Nephron (organoid): ENCODE results near the gene TSC22D2.
"Not testable (repeated sequence)": the region's sequence is repeated elsewhere in the genome, so short reads cannot be mapped to it uniquely, and the experiment has no call there.

Source experiments
- H3K27ac Mint-ChIP-seq, 3 experiments: 2 replicates each; pipeline ENCODE4 v1.8.0; 2020; ENCODE audit warnings: mixed read lengths in 3 of 3, mild to moderate bottlenecking in 2 of 3, moderate library complexity in 1 of 3
- H3K27me3 Mint-ChIP-seq: 2 replicates; pipeline ENCODE4 v1.8.0; 2021; ENCODE audit warnings: low read depth, mild to moderate bottlenecking, moderate library complexity, mixed read lengths
- H3K36me3 Mint-ChIP-seq: 2 replicates; pipeline ENCODE4 v1.8.0; 2020; ENCODE audit warnings: low read depth, mixed read lengths
- H3K4me1 Mint-ChIP-seq: 2 replicates; pipeline ENCODE4 v1.8.0; 2020; ENCODE audit warnings: mixed read lengths
- H3K4me3 Mint-ChIP-seq, 3 experiments: 2 replicates each; pipeline ENCODE4 v1.8.0; 2020; ENCODE audit warnings: mild to moderate bottlenecking in 3 of 3, mixed read lengths in 3 of 3, moderate library complexity in 2 of 3
- H3K9me3 Mint-ChIP-seq: 2 replicates; pipeline ENCODE4 v1.8.0; 2020; ENCODE audit warnings: mixed read lengths
- TF ChIP-seq, protein P1 (sequence below), 3 experiments: fragments of 200-600 bp; sonication (generic); IDR thresholded peaks; one replicate each; pipeline ENCODE4 v1.5.0; 2021; ENCODE audit warnings: antibody characterized with exemption in 3 of 3; ENCODE audit not compliant: unreplicated experiment in 3 of 3

Gene TSC22D2

DNA sequence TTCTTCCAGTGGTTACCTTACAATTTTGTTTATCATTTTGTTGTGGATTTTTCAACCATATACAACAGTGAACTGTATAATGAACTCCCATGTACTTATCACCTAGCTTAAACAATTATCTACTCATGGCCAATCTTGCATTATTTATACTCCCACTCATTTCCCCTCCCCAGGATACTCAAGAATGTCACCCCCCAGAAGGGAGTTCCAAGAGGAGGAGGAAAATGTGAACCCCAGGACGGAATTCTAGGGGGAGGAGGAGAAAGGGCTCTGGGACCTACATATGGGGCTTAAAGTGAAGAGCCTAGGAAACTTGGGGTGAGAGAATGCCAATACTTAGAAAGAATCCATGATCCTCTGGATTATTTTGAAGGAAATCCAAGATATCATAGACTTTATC, 59.3 kb downstream of the TSC22D2 start:
- H3K36me3 Mint-ChIP-seq, result peaks cover 15% of the 10 kb centered on the region
- TF ChIP-seq, protein P1, sequence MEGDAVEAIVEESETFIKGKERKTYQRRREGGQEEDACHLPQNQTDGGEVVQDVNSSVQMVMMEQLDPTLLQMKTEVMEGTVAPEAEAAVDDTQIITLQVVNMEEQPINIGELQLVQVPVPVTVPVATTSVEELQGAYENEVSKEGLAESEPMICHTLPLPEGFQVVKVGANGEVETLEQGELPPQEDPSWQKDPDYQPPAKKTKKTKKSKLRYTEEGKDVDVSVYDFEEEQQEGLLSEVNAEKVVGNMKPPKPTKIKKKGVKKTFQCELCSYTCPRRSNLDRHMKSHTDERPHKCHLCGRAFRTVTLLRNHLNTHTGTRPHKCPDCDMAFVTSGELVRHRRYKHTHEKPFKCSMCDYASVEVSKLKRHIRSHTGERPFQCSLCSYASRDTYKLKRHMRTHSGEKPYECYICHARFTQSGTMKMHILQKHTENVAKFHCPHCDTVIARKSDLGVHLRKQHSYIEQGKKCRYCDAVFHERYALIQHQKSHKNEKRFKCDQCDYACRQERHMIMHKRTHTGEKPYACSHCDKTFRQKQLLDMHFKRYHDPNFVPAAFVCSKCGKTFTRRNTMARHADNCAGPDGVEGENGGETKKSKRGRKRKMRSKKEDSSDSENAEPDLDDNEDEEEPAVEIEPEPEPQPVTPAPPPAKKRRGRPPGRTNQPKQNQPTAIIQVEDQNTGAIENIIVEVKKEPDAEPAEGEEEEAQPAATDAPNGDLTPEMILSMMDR (IDR thresholded peaks at IDR 0.05; ENCODE audit: unreplicated experiment in 3 of 3), result no peak
- no peak overlapping the region for H3K27ac Mint-ChIP-seq
- no peak overlapping the region for H3K4me3 Mint-ChIP-seq
- H3K9me3 Mint-ChIP-seq, result no peaks in the 10 kb centered on the region
- peaks cover 7% of the 10 kb centered on the region for H3K4me1 Mint-ChIP-seq
- no peaks in the 10 kb centered on the region for H3K27me3 Mint-ChIP-seq

DNA sequence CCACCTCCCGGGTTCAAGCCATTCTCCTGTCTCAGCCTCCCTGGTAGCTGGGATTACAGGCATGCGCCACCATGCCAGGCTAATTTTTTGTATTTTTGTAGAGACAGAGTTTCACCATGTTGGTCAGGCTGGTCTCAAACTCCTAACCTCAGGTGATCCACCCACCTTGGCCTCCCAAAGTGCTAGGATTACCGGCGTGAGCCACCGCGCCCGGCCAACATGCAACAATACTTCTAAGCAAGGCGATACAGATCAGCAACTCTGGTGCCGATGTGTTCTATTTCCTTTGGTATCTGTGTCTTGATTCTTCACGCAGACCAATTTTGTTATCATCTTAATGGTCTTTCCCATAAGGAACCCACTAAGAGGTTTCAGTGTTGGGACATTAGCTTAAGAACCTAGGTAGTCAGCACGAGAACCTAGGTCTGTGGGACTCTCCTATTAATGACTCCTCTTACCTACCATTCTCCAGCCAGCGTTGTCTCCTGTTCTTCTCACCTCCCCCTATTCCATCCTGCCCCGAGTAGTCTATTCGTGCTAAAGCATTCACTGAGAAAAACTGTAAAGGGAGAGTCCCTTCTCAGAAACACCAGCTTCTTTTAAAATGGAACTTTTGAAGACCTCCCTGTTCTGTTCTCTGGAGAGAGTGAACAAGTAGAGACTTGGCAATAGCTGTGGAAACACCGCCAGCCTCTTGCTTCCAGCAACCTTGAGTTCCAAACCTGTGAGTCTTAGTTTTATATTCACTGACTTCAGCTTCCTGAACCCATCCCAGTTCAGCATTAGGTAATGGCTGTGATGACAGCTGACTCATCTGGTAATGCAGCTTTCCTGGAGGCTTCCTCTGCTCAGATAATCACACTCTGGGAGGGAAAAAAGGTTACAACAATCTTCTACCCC, 61.2 kb downstream of the TSC22D2 start:
- Mint-ChIP-seq H3K27me3 (no peaks in the 10 kb centered on the region), H3K4me3 (no peak overlapping the region), H3K36me3 (peaks cover 20% of the 10 kb centered on the region), H3K27ac (peak overlapping the region; percentile 1 to 68 (median 11)), H3K9me3 (peaks cover 3% of the 10 kb centered on the region), H3K4me1 (peaks cover 7% of the 10 kb centered on the region)
- TF ChIP-seq, protein P1 (IDR thresholded peaks at IDR 0.05; ENCODE audit: unreplicated experiment in 3 of 3), result no peak

DNA sequence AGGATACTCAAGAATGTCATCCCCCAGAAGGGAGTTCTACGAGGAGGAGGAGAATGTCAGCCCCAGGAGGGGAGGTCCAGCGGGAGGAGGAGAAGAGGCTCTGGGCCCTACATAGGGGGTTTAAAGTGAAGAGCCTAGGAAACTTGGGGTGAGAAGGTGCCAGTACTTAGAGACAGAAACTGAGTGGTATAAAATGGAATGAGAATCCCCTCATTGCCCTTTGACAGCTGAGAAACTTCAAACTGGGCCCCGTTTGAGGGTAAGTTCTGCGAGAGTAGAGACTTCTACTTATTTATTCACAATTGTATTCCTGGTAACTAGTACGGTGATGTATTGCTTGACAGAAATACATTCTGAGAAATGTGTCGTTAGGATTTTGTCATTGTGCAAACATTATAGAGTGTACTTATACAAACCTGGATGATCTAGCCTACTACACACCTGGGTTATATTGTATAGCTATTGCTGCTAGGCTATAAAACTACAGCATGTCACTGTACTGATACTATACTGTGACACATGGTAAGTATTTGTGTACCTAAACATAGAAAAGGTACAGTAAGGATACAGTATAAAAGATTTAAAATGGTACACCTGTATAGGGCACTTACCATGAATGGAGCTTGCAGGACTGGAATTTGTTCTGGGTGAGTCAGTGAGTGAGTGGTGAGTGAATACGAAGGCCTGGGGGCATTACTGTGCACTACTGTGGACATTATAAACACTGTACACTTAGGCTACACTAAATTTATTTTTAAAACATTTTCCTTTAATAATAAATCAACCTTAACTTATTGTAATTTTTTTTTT, 62.0 kb downstream of the TSC22D2 start:
- Mint-ChIP-seq H3K4me3 (no peak overlapping the region), H3K9me3 (peaks cover 4% of the 10 kb centered on the region)
- TF ChIP-seq, protein P1 (IDR thresholded peaks at IDR 0.05; ENCODE audit: unreplicated experiment in 3 of 3), result no peak

DNA sequence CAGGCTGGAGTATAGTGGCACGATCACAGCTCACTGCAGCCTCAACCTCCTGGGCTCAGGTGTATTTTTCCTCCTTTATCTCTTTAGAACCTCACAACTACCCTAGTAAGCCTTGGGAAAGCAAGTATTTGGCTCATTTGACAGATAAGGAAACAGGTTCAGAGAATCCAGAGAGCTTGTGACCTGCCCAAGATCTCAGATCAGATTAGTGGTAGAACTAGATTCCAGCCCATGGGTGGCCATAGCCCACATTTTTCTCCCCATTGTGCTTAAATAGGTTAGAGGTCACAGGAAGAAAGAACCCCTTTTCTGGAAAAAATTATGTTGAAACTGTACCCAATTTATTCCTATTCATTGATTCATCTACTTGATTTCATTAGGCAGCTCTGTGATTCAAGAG, 64.3 kb downstream of the TSC22D2 start:
- H3K4me1 Mint-ChIP-seq, result peaks cover 7% of the 10 kb centered on the region
- peaks cover 20% of the 10 kb centered on the region for H3K9me3 Mint-ChIP-seq
- no peak overlapping the region for H3K4me3 Mint-ChIP-seq
- H3K27me3 Mint-ChIP-seq, result no peaks in the 10 kb centered on the region
- peaks cover 29% of the 10 kb centered on the region for H3K36me3 Mint-ChIP-seq
- no peak overlapping the region for H3K27ac Mint-ChIP-seq
- TF ChIP-seq, protein P1 (IDR thresholded peaks at IDR 0.05; ENCODE audit: unreplicated experiment in 3 of 3), result no peak

More for the DNA sequence above, 62.0 kb downstream of the TSC22D2 start:
- peaks cover 20% of the 10 kb centered on the region for H3K36me3 Mint-ChIP-seq
- H3K27me3 Mint-ChIP-seq, result no peaks in the 10 kb centered on the region
- peaks cover 7% of the 10 kb centered on the region for H3K4me1 Mint-ChIP-seq
- H3K27ac Mint-ChIP-seq, result peak overlapping the region; percentile 1 to 68 (median 11)

DNA sequence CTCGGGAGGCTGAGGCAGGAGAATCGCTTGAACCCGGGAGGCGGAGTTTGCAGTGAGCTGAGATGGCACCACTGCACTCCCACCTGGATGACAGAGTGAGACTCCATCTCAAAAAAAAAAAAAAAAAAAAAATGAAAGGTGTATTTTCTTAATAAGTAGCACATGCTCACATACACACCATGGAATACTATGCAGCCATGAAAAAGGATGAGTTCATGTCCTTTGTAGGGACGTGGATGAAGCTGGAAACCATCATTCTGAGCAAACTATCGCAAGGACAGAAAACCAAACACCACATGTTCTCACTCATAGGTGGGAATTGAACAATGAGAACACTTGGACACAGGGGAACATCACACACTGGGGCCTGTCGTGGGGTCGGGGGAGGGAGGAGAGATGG, 65.1 kb downstream of the TSC22D2 start:
- not testable (repeated sequence) for H3K27ac Mint-ChIP-seq, H3K4me1 Mint-ChIP-seq, H3K4me3 Mint-ChIP-seq, H3K27me3 Mint-ChIP-seq
- Mint-ChIP-seq H3K36me3 (peaks cover 31% of the 10 kb centered on the region), H3K9me3 (peaks cover 24% of the 10 kb centered on the region)

DNA sequence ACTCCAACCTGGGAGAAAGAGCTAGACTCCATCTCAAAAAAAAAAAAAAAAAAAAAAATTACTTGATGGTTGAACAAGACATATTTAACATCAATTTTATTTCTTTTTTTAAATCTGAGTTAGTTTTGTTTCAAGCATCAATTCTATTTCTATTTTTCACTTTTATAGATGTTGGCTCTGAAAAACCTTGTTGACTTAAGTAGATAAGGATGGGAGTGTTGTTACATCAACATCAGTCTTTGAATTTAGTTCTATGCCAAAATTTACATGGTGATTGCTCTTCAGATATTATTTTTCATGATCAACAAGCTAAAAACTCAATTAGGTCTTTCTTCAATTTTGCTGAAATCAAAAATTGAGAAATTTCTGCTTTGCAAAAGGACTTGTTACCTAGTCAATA, 71.3 kb downstream of the TSC22D2 start:
- H3K9me3 Mint-ChIP-seq, result peaks cover 43% of the 10 kb centered on the region
- peak overlapping the region in 1 of 3 experiments; percentile 70 for H3K27ac Mint-ChIP-seq
- H3K4me1 Mint-ChIP-seq, result no peaks in the 10 kb centered on the region
- peaks cover 3% of the 10 kb centered on the region for H3K27me3 Mint-ChIP-seq
- TF ChIP-seq, protein P1 (IDR thresholded peaks at IDR 0.05; ENCODE audit: unreplicated experiment in 3 of 3), result no peak
- H3K36me3 Mint-ChIP-seq, result peaks cover 26% of the 10 kb centered on the region
- no peak overlapping the region for H3K4me3 Mint-ChIP-seq
